GM20000 (cell line): ENCODE data around the gene SULT4A1.

Experiments used
- DNase-seq: peaks from one replicate; pipeline ENCODE4 v3.0.0; 2012; ENCODE audit warnings: low spot score
- TF ChIP-seq, protein P1 (sequence below): IDR thresholded peaks from 2 replicates; pipeline ENCODE4 v1.5.1; 2012; ENCODE audit warnings: mild to moderate bottlenecking, control low read depth; ENCODE audit errors: extremely low read depth, missing control alignments

The SULT4A1 gene

GRCh38 chr22:43835166-43835565, 27.1 kb downstream of the SULT4A1 start:
- DNase-seq, result no peak
- TF ChIP-seq, protein P1, sequence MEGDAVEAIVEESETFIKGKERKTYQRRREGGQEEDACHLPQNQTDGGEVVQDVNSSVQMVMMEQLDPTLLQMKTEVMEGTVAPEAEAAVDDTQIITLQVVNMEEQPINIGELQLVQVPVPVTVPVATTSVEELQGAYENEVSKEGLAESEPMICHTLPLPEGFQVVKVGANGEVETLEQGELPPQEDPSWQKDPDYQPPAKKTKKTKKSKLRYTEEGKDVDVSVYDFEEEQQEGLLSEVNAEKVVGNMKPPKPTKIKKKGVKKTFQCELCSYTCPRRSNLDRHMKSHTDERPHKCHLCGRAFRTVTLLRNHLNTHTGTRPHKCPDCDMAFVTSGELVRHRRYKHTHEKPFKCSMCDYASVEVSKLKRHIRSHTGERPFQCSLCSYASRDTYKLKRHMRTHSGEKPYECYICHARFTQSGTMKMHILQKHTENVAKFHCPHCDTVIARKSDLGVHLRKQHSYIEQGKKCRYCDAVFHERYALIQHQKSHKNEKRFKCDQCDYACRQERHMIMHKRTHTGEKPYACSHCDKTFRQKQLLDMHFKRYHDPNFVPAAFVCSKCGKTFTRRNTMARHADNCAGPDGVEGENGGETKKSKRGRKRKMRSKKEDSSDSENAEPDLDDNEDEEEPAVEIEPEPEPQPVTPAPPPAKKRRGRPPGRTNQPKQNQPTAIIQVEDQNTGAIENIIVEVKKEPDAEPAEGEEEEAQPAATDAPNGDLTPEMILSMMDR, result no peak

DNA sequence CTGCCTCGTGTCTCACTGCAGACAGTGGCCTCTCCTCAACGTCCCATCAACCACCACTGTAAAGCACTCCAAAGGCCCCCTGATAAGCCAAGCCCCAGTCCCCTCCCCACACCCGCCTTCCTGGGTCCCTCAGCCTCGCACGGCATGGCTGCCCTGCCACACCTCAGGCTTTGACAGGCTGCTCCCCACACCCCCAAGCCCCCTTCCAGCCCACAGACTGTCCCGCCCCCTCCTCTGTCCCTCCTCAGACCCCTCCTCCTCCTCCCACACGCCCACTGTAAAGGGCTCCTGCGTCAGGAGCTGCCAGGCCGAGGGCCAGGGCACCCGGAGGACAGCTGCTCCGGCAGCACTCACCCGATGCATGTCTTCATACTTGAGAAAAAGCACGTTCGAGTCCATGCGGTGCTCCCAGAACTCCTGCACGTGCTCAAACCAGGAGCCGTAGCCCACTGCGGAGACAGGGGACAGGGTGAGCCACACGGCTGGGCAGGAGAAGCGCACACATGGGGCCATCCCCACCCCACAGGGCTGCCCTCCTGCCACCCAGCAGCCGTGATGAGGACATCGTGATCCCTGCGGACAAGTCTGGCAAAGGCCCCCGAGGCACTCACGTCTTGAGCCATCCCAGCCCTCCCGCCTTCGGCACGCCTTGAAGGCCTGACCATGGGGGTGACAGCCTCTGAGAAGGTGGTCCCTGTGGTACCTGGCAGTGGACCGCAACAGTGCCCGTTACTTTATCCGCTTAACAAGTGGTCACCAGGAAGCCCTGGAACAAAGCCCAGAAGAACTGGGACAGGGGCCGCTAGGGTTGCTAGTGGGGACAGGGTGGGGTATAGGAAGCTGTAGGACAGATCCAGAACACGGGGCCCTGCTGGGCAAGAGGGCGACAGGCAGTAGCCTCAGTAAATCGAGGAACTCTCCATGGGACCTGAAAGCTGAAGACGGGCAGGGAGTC, 28.8 kb downstream of the SULT4A1 start:
- TF ChIP-seq, protein P1, result no peak
- no peak for DNase-seq

DNA sequence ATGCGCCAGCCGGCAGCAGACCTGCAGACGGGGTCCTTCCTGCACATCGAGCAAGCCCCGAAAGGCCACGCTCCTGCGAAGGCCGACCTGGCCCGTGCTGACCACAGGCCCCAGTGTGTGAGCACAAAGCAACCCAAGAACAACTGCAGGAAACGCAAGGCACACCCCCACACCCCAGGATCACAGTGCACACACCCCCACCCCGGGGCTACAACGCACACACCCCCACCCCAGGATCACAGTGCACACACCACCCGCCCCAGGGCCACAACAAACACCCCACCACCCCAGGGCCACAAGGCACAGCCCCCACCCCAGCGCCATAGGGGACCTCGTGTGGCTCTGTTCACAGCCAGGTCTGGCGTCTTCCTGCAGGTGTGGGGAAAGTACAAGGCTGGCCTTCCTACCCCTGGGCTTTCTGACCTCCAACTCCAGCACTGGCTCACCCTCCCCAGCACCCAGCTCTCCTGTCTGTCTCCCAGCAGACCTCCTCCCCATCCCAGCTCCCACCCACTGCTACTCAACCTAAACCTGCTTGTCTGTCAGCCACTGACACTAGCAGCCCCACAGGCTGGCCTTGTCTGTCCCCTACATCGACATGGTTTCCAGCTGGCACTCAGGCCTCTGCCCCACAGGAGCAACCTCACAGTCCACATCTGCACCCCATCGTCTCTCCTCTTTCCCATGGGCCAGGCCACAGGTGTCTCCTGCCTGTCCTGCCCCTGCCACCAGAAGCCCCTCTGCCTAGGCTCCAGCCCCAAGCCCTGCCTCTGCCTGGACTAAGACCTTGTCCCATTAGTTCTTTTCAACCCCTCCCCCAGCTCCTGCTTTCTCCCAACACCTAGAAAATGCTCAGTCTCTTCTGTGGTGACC, 29.7 kb downstream of the SULT4A1 start:
- no peak for DNase-seq
- TF ChIP-seq, protein P1, result no peak

DNA sequence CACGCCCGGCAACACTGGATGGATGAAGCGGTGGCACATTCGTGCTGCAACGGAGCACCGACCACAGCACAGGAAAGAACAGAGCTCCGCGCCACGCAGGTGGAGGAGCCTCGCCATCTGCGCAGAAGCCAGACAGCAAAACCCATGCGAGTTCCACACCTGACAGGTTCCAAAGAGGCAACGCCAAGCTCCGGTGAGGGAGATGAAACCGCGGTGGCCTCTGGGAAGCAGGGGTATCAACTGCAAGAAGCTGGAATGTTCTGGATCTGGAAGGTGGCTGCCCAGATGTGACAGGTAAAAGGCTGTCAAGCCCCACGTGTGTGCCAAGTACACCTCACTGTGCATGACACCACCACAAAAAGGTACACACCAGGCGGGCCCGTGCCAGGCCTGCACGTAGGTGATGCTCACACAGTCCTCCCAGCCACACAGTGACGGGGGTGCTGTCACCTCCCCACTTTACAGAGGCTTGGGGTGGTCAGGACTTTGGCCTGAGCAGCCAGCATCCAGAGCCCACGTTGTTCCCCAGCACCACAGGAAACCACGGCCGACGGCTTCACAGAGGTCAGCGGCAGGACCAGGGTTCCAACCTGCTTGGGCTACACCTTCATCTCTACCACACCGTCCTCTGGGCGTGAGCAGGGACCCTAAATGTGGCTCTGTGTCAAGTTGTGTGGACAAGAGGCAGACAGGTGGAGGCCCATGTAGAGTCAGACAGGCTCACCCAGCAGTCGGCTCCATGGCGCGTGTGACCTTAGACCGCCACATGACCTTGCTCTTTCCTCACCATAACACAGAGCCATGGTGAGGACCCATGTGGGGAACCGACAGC, 30.5 kb downstream of the SULT4A1 start:
- TF ChIP-seq, protein P1, result no peak
- DNase-seq, result no peak

GRCh38 chr22:43830931-43831560, 31.3 kb downstream of the SULT4A1 start:
- TF ChIP-seq, protein P1, result no peak
- DNase-seq, result no peak

DNA sequence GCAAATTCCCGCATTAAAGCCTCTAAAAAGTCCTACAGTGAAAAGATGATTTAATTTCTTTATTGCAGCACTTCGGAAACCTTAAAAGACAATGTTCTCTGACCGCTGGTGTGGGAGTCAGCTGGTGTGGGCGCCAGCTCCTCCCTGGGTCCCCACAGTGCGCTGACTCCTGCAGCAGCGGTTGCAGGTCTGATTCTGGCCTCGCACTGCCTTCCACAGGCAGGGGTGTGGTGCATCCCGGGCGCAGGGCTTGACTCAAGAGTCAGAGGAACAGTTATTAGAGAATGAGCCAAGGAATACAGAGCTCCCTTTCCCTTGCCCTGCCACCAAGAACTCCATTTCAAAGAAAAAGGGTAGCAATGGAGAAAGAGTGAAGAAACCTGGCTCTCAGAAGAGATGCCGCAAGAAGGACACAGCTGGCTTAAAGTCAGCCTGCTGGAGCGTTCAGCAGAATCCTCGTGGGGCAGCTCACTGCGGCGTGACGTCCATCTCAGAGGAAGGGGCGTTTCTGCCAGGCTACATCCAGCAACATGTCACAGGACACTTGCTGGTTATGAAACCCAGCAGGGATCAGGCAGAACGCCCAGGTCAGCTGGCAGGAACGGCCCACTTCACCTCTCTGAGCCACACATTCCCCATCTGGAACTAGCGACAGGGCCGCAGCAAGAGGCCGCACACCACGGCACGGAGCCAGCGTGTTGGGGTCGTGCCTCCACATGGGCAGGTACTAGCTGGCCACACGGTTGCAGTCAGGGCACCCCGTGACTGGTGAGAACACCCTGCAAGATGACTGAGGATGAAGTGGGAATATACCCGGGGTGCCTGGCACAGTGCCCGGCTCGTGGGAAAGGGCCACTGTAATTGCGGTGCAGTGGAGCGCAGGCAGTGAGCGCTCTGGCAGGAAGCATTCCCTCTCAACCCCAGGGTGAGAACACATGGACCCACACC, 32.1 kb downstream of the SULT4A1 start:
- DNase-seq, result no peak
- TF ChIP-seq, protein P1, result no peak
